H54 (cell line): ENCODE data around the gene COL28A1.

ENCODE experiments used
- DNase-seq: peaks from one replicate; pipeline ENCODE4 v3.0.0; 2011; ENCODE audit warnings: low spot score, mixed read lengths; ENCODE audit not compliant: insufficient read length
- FAIRE-seq: peaks from 3 replicates; lab custom pipeline; 2011; peaks lifted over from hg19 to GRCh38; lab: Jason Lieb, UNC
- POLR2A ChIP-seq: IDR thresholded peaks from 2 replicates; pipeline ENCODE4 v1.6.1; 2011; ENCODE audit warnings: low read depth, mild to moderate bottlenecking, low read length

Gene COL28A1

GRCh38 chr7:7535691-7536090 is at the start of gene COL28A1:
TSS of gene COL28A1 (minus strand) at chr7:7535873. CDS start at chr7:7532875, 2,998 bp downstream.
- FAIRE-seq, result peak; percentile 69
- DNase-seq, result no peak
- TF ChIP-seq POLR2A, result no peak

- no peak for DNase-seq
- no peak for FAIRE-seq
- no peak for TF ChIP-seq POLR2A
Measured at GRCh38 chr7:7584653-7585052, 49.0 kb upstream of the COL28A1 start.

DNA sequence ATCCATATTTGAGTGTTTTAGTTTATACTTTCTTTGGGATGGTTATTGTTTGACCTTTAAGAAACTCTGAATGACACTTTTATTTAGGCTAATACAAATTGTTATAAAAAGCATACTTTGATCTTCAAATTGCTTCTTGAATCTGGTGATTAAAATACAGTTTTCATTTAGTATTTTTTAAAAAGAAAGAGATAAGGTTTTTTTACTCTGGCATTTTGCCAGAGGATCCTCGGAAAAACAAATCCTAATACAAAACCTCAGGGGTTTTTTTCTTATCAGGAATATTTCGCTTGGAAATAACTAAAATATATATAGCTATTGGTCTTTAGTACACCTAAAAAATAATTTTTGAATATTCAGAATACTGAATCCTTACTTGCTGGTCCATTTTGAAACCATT is 48.1 kb upstream of the COL28A1 start:
- FAIRE-seq (peak; percentile 50), DNase-seq (no peak)
- no peak for TF ChIP-seq POLR2A

DNA sequence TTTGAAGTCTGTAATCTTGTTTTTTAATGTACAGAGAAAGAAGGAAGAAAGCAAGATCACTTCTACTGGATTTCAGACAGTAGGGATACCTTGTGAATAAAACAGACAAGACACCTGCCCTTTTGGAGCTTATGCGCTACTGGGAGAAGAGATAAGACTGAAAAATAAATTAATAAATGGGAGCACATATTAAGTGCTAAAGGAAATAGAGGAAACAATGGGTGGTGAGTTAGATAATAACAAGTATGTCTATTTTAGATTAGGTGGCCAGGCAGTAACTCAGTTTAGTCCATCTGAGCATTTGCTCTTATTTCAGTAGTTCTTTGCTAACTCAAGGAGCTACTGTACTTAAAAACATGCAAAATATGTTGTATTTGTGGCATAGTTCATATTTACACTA is 46.9 kb upstream of the COL28A1 start:
- FAIRE-seq, result peak; percentile 50
- no peak for DNase-seq
- TF ChIP-seq POLR2A, result no peak

GRCh38 chr7:7581531-7582179 is 46.0 kb upstream of the COL28A1 start:
- TF ChIP-seq POLR2A, result no peak
- DNase-seq, result no peak
- peak; percentile 43 for FAIRE-seq

- no peak for TF ChIP-seq POLR2A
- DNase-seq (no peak), FAIRE-seq (peak; percentile 86)
Measured at GRCh38 chr7:7579638-7580037, 44.0 kb upstream of the COL28A1 start.

- TF ChIP-seq POLR2A, result no peak
- no peak for DNase-seq
- FAIRE-seq, result peak; percentile 71
Measured at GRCh38 chr7:7577888-7578287, 42.2 kb upstream of the COL28A1 start.

- TF ChIP-seq POLR2A, result no peak
- FAIRE-seq, result no peak
- DNase-seq, result no peak
Measured at GRCh38 chr7:7576344-7576743, 40.7 kb upstream of the COL28A1 start.

GRCh38 chr7:7573701-7574100 is 38.0 kb upstream of the COL28A1 start:
- FAIRE-seq, result no peak
- no peak for TF ChIP-seq POLR2A
- DNase-seq, result no peak

- FAIRE-seq, result no peak
- no peak for DNase-seq
- no peak for TF ChIP-seq POLR2A
Measured at GRCh38 chr7:7570584-7570983, 34.9 kb upstream of the COL28A1 start.

- no peak for DNase-seq
- no peak for TF ChIP-seq POLR2A
- no peak for FAIRE-seq
Measured at GRCh38 chr7:7569615-7570014, 33.9 kb upstream of the COL28A1 start.

DNA sequence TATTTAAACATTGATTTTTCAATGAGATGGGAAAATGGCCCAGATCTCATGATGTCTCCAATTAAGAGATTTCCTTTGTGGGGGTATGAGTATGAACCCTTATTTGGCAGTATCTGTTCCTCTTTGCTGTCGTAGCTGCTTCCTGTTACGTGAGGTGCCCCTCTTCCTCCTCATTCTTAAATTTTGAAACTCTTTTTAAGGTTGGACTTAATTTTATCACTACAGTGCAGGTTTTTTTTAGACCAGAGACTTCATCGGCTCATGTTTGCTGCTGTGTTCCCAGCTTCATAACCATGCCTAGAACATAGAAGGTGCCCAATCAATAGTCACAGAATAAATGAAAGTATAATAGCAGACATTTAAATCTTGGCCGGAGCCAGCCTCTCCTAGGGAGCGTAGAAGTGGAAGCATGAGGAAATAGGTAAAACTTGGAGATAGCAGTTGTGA is 33.4 kb upstream of the COL28A1 start:
- FAIRE-seq (no peak), DNase-seq (no peak)
- no peak for TF ChIP-seq POLR2A

GRCh38 chr7:7568553-7568952 is 32.9 kb upstream of the COL28A1 start:
- DNase-seq (no peak), FAIRE-seq (no peak)
- no peak for TF ChIP-seq POLR2A

- DNase-seq (no peak), FAIRE-seq (no peak)
- no peak for TF ChIP-seq POLR2A
Measured at GRCh38 chr7:7567898-7568531, 32.3 kb upstream of the COL28A1 start.
